B cell (primary cell): ENCODE results near the gene FBXO42. TPM values are rescaled to one million over a fixed set of nuclear protein-coding genes. Genes with fewer than 3 reads are reported as not detected.
A peak's percentile ranks its signal among the peaks of the same experiment; 100 is the strongest.

ENCODE experiments used
- ATAC-seq: fragments of 200-7000 bp; cut with Tn5 transposase; one replicate; pipeline ENCODE4 v1.10.0; 2021; ENCODE audit warnings: low read depth, mild to moderate bottlenecking, moderate number of reproducible peaks, moderate library complexity
- CTCF ChIA-PET: fragments of 350-600 bp; sonication (Branson Sonifier 250); formaldehyde crosslinking; loops from one replicate; lab custom pipeline; 2021; ENCODE audit warnings: antibody characterized with exemption, inconsistent platforms; lab: Charles Lee
- POLR2A ChIA-PET: fragments of 350-600 bp; sonication (Branson Sonifier 250); formaldehyde crosslinking; loops from one replicate; lab custom pipeline; 2021; ENCODE audit warnings: antibody characterized with exemption; lab: Charles Lee
- DNase-seq: peaks from one replicate; pipeline ENCODE4 v3.0.0; 2013
- H2AFZ ChIP-seq: 2 replicates; pipeline ENCODE4 v1.6.1; 2012; ENCODE audit warnings: mild to moderate bottlenecking, low read depth, low read length; ENCODE audit not compliant: insufficient read depth, poor library complexity, severe bottlenecking
- H3K27ac ChIP-seq, 2 donors: 1 replicate in 1 of 2; 2 replicates in 1 of 2; pipeline ENCODE4 v1.5.1; 2012 to 2013; ENCODE audit warnings: low read length in 2 of 2, mild to moderate bottlenecking in 2 of 2, moderate library complexity in 1 of 2
- H3K27me3 ChIP-seq, 4 experiments: fragments of 200-600 bp in 1 of 4; sonication (generic) in 1 of 4; replicated peaks in 1 of 4; 1 replicate in 2 of 4; 2 replicates in 2 of 4; pipeline versions ENCODE4 v1.6.1 to v1.7.0; 2013 to 2016; ENCODE audit warnings: low read length in 3 of 4, mild to moderate bottlenecking in 2 of 4, mixed read lengths in 1 of 4, moderate library complexity in 1 of 4; ENCODE audit not compliant: insufficient read depth in 4 of 4, control insufficient read depth in 3 of 4; ENCODE audit errors: control extremely low read depth in 1 of 4
- H3K36me3 ChIP-seq, 2 experiments: replicated peaks in 1 of 2; 1 replicate in 1 of 2; 2 replicates in 1 of 2; pipeline versions ENCODE4 v1.6.1 to v1.7.1; 2013; ENCODE audit warnings: low read length in 1 of 2; ENCODE audit not compliant: insufficient read depth in 2 of 2, control insufficient read depth in 1 of 2; ENCODE audit errors: control extremely low read depth in 1 of 2, extremely low read depth in 1 of 2
- H3K4me1 ChIP-seq, 2 donors: fragments of 200-600 bp in 1 of 2; sonication (generic) in 1 of 2; 1 replicate in 1 of 2; 2 replicates in 1 of 2; pipeline versions ENCODE4 v1.5.1 to v1.6.1; 2013 to 2017; ENCODE audit warnings: low read length in 2 of 2; ENCODE audit not compliant: control insufficient read depth in 2 of 2, insufficient read depth in 2 of 2
- H3K4me2 ChIP-seq: replicated peaks from 2 replicates; pipeline ENCODE3; 2012; ENCODE audit warnings: mild to moderate bottlenecking, low read depth, low read length; ENCODE audit not compliant: poor library complexity, severe bottlenecking
- H3K4me3 ChIP-seq, 5 experiments: fragments of 200-600 bp in 1 of 5; sonication (generic) in 1 of 5; 1 replicate in 3 of 5; 2 replicates in 2 of 5; pipeline versions ENCODE4 v1.5.1 to v1.7.0; 2011 to 2016; ENCODE audit warnings: low read length in 4 of 5, mild to moderate bottlenecking in 4 of 5, low read depth in 2 of 5, control low read depth in 1 of 5, moderate library complexity in 1 of 5; ENCODE audit not compliant: insufficient read depth in 1 of 5; ENCODE audit errors: control extremely low read depth in 1 of 5, extremely low read depth in 1 of 5
- H3K79me2 ChIP-seq: fragments of 200-600 bp; sonication (generic); one replicate; pipeline ENCODE4 v1.6.0; 2016; ENCODE audit warnings: low read length; ENCODE audit not compliant: control insufficient read depth, insufficient read depth
- H3K9ac ChIP-seq: fragments of 200-600 bp; sonication (generic); 2 replicates; pipeline ENCODE4 v1.6.1; 2017; ENCODE audit warnings: mild to moderate bottlenecking, low read length, moderate library complexity
- H3K9me3 ChIP-seq, 3 donors: one replicate each; pipeline versions ENCODE4 v1.6.1 to v1.7.1; 2013; ENCODE audit warnings: low read length in 2 of 3; ENCODE audit not compliant: control insufficient read depth in 2 of 3, insufficient read depth in 1 of 3; ENCODE audit errors: control extremely low read depth in 1 of 3
- H4K20me1 ChIP-seq: 2 replicates; pipeline ENCODE4 v1.6.0; 2012; ENCODE audit warnings: mild to moderate bottlenecking, low read length; ENCODE audit not compliant: insufficient read depth, control insufficient read depth, poor library complexity, severe bottlenecking
- H3K27ac Mint-ChIP-seq: one replicate; pipeline ENCODE4 v1.8.0; 2021; ENCODE audit warnings: mixed read lengths
- H3K27me3 Mint-ChIP-seq: one replicate; pipeline ENCODE4 v1.8.0; 2021; ENCODE audit warnings: mixed read lengths
- H3K4me1 Mint-ChIP-seq: one replicate; pipeline ENCODE4 v1.8.0; 2021; ENCODE audit warnings: mixed read lengths
- H3K4me3 Mint-ChIP-seq: one replicate; pipeline ENCODE4 v1.8.0; 2021; ENCODE audit warnings: mixed read lengths
- H3K9me3 Mint-ChIP-seq: one replicate; pipeline ENCODE4 v1.8.0; 2022; ENCODE audit warnings: mixed read lengths; ENCODE audit not compliant: insufficient read depth
- EZH2 ChIP-seq: IDR thresholded peaks from 2 replicates; pipeline ENCODE4 v1.6.1; 2012; ENCODE audit warnings: borderline replicate concordance, low read depth, mild to moderate bottlenecking, moderate library complexity, low read length; ENCODE audit not compliant: insufficient read depth, poor library complexity, severe bottlenecking
- whole genome bisulfite sequencing: methylation state at CpG from one replicate; pipeline ENCODE4 v1.1.5; 2013; ENCODE audit warnings: missing lambda C conversion rate; ENCODE audit not compliant: insufficient coverage; 5-methylcytosine and 5-hydroxymethylcytosine counted together
- intact Hi-C: fragments of 100-400 bp; cut with micrococcal nuclease; formaldehyde crosslinking; loops from one replicate; pipeline ENCODE4 v1.10.0; 2022
- polyA plus RNA-seq: library from polyadenylated mRNA; depleted of rRNA; stranded (reverse); fragments of >200 nt; gene quantifications from 2 replicates; pipeline ENCODE4 v1.2.3, GENCODE V29; 2012
- total RNA-seq, 2 donors: library from RNA; stranded (reverse); fragments of 120-200 nt in 1 of 2; gene quantifications; 1 replicate in 1 of 2; 2 replicates in 1 of 2; pipeline versions ENCODE4 v1.2.3 to v1.2.4, GENCODE V29; 2013 to 2022
- TF ChIP-seq, protein P1 (sequence below): fragments of 200-600 bp; IDR thresholded peaks from one replicate; pipeline ENCODE4 v1.8.0; 2022; ENCODE audit warnings: antibody characterized with exemption, mild to moderate bottlenecking

Gene FBXO42
- total and polyA plus RNA-seq, 2 donors (not counting 1 experiment from before 2014, with no cell fraction given): 17.2 to 33.1 TPM

DNA sequence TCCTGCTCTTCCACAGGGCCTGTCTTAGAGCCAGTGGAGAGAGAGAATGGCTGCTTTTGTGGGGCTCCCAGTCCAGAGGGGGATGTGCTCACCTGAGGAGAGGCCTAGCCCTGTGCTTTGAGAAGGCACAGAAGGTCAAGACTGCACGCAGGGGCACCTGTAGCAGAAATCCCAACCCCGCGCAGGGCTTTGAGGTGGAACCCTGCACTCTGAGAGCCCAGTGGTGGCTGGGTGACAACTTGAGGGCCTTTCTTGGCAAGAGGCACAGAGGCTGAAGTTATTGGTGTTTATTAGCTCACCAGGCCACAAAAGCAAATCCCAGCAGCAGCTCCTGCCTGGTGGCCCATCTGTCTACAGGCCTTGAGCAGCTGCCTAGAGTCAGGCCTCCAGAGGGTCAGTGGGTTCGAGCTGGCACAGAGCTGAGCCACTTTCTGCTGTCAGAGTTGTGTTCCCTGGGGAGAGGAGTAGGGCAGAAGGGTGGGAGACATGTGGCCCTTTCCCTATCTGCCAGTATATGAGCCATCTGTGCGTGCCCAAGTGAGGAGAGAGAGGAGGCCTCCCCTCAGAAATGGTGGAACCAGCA is 46.2 kb upstream of the FBXO42 start:
- no peaks in the 10 kb centered on the region for H3K4me1 ChIP-seq
- no peak overlapping the region for H3K27ac ChIP-seq
- CTCF ChIA-PET: no interaction called here
- peaks cover 9% of the 10 kb centered on the region for H3K79me2 ChIP-seq
- H3K36me3 ChIP-seq: peaks cover 0 to 50% of the 10 kb centered on the region in 2 experiments
- no peak overlapping the region for H3K9ac ChIP-seq
- no peaks in the 10 kb centered on the region for H3K27me3 ChIP-seq
- H3K9me3 ChIP-seq: no peaks in the 10 kb centered on the region
- Mint-ChIP-seq H3K27me3 (no peaks in the 10 kb centered on the region), H3K27ac (peak overlapping the region; percentile 41), H3K9me3 (no peaks in the 10 kb centered on the region), H3K4me1 (peaks cover 2% of the 10 kb centered on the region), H3K4me3 (no peak overlapping the region)
- ATAC-seq: no peak
- intact Hi-C loops: no loop called here
- TF ChIP-seq EZH2: no peak
- TF ChIP-seq, protein P1, sequence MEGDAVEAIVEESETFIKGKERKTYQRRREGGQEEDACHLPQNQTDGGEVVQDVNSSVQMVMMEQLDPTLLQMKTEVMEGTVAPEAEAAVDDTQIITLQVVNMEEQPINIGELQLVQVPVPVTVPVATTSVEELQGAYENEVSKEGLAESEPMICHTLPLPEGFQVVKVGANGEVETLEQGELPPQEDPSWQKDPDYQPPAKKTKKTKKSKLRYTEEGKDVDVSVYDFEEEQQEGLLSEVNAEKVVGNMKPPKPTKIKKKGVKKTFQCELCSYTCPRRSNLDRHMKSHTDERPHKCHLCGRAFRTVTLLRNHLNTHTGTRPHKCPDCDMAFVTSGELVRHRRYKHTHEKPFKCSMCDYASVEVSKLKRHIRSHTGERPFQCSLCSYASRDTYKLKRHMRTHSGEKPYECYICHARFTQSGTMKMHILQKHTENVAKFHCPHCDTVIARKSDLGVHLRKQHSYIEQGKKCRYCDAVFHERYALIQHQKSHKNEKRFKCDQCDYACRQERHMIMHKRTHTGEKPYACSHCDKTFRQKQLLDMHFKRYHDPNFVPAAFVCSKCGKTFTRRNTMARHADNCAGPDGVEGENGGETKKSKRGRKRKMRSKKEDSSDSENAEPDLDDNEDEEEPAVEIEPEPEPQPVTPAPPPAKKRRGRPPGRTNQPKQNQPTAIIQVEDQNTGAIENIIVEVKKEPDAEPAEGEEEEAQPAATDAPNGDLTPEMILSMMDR: no peak
- WGBS: 96% methylated on average over 5 of the region's 5 CpGs
- no peak overlapping the region for H3K4me2 ChIP-seq
- POLR2A ChIA-PET: no interaction called here
- H2AFZ ChIP-seq: no peak overlapping the region
- no peak overlapping the region for H3K4me3 ChIP-seq
- H4K20me1 ChIP-seq: peaks cover 39% of the 10 kb centered on the region
- DNase-seq: no peak

DNA sequence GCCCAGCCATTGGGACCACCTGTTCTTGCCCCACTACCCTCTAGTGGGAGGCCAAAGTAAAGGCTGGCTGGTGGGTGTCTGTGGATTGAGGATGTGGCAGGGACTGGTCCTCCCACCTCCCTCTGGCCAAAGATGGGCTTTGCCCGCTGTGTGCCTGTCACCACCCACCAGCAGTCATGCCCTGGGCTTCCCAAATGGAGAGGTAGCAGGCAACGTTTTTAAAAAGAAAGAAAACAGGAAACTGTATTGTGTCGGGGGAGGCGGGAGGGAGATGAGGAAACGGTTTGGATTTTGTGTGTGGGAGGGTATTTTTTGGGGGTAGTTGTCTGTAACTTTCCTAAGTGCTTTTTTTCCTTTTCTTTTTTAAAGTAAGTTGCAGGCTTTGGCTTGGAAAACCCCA is 44.8 kb upstream of the FBXO42 start:
- ChIA-PET POLR2A (no interaction called here), CTCF (no interaction called here)
- Histone ChIP-seq H3K4me1 (no peaks in the 10 kb centered on the region), H3K4me2 (no peak overlapping the region), H3K79me2 (peaks cover 23% of the 10 kb centered on the region), H2AFZ (no peak overlapping the region), H3K4me3 (no peak overlapping the region), H3K27ac (peak overlapping the region in 1 of 2 donors; percentile 42), H4K20me1 (peaks cover 52% of the 10 kb centered on the region), H3K9ac (no peak overlapping the region), H3K9me3 (no peaks in the 10 kb centered on the region), H3K36me3 (peaks cover 2 to 63% of the 10 kb centered on the region in 2 experiments), H3K27me3 (no peaks in the 10 kb centered on the region)
- Mint-ChIP-seq H3K9me3 (no peaks in the 10 kb centered on the region), H3K27me3 (no peaks in the 10 kb centered on the region), H3K4me1 (peaks cover 10% of the 10 kb centered on the region), H3K27ac (no peak overlapping the region), H3K4me3 (no peak overlapping the region)
- TF ChIP-seq, protein P1: no peak
- no peak for TF ChIP-seq EZH2
- no peak for DNase-seq
- 57% methylated on average over 5 of the region's 5 CpGs for WGBS
- intact Hi-C loops: no loop called here
- ATAC-seq: no peak
